Activated CD8-positive, alpha-beta memory T cell treated with anti-CD3 and anti-CD28 coated beads for 4 hours (primary cell): Measurements from ENCODE around the gene ARHGAP6.

Source experiments
- DNase-seq, 2 donors: peaks; one replicate each; pipeline ENCODE4 v3.0.0-alpha.2; 2020; ENCODE audit warnings: low read depth in 2 of 2

ARHGAP6 gene

GRCh38 chrX:11309220-11309619, 356.5 kb downstream of the ARHGAP6 start:
- no peak for DNase-seq

GRCh38 chrX:11305641-11306040, 360.1 kb downstream of the ARHGAP6 start:
- no peak for DNase-seq

GRCh38 chrX:11304829-11305228, 360.9 kb downstream of the ARHGAP6 start:
- DNase-seq = no peak

DNA sequence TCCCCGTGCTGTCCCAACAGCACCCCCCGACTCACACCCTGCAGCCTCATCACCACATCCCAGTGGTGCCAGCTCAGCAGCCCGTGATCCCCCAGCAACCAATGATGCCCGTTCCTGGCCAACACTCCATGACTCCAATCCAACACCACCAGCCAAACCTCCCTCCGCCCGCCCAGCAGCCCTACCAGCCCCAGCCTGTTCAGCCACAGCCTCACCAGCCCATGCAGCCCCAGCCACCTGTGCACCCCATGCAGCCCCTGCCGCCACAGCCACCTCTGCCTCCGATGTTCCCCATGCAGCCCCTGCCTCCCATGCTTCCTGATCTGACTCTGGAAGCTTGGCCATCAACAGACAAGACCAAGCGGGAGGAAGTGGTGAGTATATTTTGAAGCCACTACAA, 367.1 kb downstream of the ARHGAP6 start:
- DNase-seq = no peak

- DNase-seq = no peak
These were observed 369.7 kb downstream of the ARHGAP6 start for GRCh38 chrX:11296051-11296450.

DNA sequence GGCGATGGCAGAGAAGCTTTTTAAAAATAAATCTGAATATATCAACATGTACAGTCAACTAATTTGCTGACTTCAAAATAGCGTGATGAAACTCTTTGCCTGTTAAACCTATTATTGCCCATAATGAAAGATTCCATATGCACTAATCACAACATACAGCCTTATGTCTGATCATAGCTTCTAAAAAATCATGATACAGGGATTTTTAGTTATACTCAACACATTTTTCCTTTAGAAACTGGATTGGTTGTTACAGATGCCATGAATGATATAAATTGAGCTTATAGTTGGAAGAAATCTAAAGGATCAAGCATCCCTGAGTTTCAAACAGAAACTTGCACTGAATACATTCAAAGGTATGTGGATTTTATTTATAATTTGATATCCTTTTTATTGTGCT, 372.6 kb downstream of the ARHGAP6 start, which contains the start of gene AMELX:
AMELX (plus strand) TSS at position 301 of the 400 bp plus-strand sequence. CDS start 1,376 bp downstream, outside the sequence.
- DNase-seq = no peak

DNA sequence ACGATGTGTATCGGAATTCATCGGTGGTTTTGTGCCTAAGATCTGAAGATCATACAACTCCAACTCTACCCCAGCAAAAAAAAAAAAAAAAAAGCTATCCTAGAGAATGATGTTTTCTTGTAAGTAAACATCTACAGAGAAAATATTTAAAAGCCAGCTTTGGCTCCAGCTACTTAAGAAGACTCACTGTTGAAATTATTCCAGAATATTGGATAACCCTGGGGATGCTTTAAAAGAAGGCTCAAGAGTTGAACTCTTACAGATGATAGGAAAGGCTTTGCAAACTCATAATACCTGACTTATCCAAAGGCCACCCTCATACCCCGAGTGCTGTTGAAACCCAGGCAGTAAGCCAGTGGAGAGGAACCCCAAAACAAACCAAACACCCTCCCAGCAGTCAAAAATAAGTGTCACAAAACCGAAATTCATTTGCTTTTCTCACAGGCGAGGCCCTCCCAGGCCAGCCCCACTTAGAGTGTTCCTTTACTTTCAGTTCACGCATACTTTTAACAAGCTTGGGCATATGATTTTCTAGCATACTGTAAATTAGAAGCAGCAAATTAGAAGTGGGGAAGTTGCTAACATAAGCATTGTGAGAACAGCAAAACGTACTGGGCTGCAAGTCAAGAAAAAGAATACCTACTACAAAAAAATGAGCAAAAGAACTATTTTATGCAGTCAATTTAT, 375.2 kb downstream of the ARHGAP6 start:
- no peak for DNase-seq

- DNase-seq = no peak
These were observed 378.2 kb downstream of the ARHGAP6 start for GRCh38 chrX:11287505-11287904.

DNA sequence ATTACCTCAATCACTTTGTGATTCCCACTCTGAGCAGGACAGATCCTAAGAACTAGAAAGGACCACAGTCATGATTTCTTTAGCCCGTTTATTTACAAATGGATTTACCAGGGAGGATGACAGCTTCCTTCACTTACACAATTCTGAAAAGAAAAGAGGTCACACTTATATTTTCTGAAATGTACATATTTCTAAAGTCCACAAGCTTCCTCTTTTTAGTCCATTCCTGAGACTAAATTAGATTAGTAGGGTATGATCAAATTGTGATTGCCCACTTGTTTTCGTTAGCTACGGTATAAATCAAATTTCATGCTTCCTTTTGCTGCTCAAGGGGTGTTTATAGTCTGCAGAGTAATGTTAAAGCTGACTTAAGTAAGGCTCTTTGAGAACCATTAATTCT, 380.1 kb downstream of the ARHGAP6 start:
- DNase-seq = no peak

GRCh38 chrX:11282043-11282442, 383.7 kb downstream of the ARHGAP6 start:
- no peak for DNase-seq

- no peak for DNase-seq
These were observed 392.2 kb downstream of the ARHGAP6 start for GRCh38 chrX:11273544-11273943.

GRCh38 chrX:11272863-11273262, 392.9 kb downstream of the ARHGAP6 start:
- no peak for DNase-seq

DNA sequence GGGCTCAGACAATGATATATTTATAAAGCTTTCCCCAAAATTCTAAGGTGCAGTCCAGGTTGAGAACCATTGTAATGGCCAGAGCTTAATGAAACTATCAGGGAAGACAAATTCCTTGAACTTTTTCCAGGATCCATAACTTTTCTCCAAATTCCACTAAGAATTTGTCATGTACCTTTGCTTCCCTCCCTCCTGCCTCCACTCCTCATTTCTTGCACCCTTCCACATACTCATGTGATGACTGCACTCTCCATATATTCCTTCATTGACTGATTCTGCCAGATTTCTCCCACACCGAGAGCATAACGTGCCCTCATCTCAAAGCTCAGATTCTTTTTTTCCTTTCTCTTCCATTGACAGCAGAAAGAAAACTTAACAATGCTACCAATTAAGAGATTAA, 393.4 kb downstream of the ARHGAP6 start:
- no peak for DNase-seq

- no peak for DNase-seq
These were observed 395.7 kb downstream of the ARHGAP6 start for GRCh38 chrX:11269996-11270395.

DNA sequence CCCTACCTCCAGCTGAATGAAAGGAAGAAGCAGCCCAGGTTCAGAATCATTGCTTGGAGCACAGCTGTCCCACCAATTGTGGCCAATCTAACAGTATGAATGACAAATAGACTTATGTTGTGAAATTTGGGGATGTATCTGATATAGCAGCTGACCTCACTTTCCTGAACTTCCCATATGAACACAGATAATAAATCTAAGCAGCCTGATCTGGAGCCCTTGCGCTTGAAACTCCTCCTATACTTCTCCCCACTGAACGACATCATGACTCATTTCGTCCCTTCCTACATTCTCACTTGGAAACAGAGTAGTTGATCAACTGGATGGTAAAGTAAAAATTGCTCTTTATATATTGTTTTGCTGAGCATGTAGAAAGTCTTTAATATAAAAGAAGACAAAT, 396.7 kb downstream of the ARHGAP6 start:
- DNase-seq = no peak

DNA sequence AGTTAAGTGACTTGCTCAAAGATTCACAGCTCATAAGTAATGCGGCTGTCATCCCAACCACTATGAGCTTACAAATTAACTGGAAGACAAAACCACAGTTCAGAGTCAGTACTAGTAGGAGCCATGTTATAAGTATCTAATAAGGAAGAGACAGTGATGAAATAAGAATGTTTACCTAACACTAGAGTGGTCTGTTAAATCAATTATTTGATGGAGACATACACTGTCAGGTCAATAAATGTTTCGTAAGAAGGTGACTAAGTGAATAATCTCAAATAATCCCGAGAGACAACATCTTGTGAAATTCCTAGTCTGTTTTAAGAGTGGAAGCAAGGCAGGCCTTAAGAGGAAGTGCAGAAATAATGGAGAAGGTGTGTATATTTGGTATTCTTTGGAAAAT, 398.3 kb downstream of the ARHGAP6 start:
- no peak for DNase-seq

GRCh38 chrX:11266573-11267003, 399.1 kb downstream of the ARHGAP6 start:
- no peak for DNase-seq

DNA sequence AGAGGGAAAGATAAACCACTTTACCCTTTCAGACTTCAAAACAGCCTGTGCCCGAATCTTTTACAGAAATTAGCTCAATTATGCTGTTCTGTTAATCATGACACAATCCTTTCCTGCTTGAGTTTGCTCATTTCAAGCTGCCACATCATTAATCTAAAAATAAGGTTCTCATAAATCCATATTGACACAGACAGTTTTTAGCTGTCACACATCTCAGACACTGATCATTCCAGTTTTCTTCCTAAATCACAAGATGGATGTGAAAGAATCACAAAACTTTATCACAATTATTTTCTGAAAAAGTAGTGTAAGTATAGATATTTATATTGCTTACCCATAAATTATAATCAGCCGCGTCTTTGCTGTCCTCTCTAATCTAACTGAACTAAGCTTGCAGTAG, 400.4 kb downstream of the ARHGAP6 start:
- no peak for DNase-seq

DNA sequence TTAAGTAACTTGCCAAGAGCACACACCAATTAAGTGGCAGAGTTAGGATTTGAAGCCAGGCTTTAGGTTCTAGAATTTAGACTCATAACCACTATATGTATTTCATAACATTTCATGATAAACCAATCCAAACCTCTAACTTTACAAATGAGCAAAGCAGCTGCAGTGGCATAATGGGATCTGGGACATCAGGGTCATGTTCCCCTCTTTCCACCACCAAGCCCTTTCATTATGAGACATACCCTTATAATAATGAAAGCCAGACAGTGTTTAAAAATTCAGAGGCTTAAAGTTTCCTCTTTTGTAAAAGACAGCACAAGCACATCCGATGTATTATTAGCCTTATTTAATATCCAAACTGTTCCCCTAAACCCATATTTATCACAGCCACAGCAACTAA, 400.8 kb downstream of the ARHGAP6 start:
- DNase-seq = no peak

DNA sequence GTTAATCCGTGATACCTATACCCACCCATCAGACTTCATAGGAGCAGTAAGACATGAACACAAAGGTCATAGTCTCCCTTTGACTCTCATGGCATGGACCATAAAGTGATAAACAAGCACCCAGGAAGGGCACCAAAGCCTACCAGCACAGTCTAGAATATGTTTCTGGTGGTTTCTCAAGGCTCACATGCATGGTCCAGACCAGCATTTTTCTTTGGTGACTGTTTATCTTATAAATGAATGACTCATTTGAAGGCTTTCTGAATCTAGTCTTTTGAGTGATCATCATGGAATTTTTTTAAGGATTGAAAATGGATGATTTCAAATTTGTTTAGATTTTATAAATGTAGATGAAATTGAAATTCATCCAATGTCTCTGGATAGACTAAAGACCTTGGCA, 404.5 kb downstream of the ARHGAP6 start:
- no peak for DNase-seq

DNA sequence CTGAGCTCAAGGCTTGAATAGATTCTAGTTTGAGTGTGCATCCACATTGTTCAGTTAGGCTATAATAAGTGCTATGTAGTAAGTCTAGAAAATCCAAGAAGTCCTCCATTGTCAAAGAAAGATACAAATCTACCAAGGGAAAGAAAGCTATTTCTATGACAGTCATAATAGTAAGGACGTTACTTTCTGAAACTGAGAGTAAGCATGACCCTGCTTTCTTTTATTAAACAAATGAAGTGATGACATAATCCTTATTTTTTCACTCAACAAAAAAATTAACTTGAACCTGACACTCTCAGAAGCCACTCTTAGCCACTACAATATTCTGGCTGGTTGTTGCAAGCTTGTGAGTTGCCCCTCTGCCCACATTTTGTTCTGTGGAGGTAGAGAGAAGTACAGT, 406.3 kb downstream of the ARHGAP6 start:
- DNase-seq = no peak

GRCh38 chrX:11257711-11258110, 408.0 kb downstream of the ARHGAP6 start:
- DNase-seq = no peak

DNA sequence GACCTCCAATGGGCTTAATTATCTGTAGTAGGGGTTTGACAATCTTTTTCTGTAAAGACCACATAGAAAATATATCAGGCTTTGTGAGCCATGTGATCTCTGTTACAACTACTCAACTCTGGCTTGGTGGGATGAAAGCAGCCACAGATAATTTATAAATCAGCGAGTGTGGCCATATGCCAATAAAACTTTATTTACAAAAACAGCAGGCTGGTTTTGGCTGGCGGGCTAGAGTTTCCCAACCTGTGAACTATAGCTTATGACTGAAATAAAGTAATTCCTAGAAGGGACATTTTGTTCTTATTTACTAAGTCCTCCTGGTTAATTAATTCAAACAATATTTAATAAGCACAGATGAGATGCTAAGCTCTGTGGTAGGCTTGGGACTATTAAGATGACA, 408.4 kb downstream of the ARHGAP6 start:
- DNase-seq = no peak
